ENCODE measurements around the gene GALNTL6.

DNA sequence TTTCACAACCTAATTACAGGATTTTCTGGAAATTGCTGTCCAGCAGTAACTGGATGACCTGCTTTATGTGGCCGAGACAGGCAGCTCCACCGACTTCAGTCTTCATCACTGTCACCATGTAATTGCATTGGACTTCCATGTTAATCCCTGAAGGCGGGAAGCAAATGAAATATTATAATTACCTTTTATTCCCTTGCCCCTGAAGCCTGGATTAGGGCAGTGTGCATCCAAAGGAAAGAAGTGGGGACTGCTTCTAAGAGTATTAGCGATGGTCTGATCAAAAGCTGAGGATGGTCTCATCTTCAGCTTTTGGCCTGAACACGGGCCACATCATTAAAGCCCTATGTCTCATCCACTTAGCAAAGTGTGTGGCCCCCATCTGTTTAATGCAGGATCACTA is 1043.8 kb downstream of the GALNTL6 start:
- TF ChIP-seq, protein P1, sequence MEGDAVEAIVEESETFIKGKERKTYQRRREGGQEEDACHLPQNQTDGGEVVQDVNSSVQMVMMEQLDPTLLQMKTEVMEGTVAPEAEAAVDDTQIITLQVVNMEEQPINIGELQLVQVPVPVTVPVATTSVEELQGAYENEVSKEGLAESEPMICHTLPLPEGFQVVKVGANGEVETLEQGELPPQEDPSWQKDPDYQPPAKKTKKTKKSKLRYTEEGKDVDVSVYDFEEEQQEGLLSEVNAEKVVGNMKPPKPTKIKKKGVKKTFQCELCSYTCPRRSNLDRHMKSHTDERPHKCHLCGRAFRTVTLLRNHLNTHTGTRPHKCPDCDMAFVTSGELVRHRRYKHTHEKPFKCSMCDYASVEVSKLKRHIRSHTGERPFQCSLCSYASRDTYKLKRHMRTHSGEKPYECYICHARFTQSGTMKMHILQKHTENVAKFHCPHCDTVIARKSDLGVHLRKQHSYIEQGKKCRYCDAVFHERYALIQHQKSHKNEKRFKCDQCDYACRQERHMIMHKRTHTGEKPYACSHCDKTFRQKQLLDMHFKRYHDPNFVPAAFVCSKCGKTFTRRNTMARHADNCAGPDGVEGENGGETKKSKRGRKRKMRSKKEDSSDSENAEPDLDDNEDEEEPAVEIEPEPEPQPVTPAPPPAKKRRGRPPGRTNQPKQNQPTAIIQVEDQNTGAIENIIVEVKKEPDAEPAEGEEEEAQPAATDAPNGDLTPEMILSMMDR (IDR thresholded peaks at IDR 0.05 in 2 of 3, conservative IDR thresholded peaks at IDR 0.05 in 1 of 3; ENCODE audit: borderline replicate concordance in 1 of 3, insufficient read depth in 1 of 3, low read depth in 2 of 3, low read length in 2 of 3) = no peak
- TF ChIP-seq EZH2 (IDR thresholded peaks at IDR 0.05) = no peak
- TF ChIP-seq, protein P2, sequence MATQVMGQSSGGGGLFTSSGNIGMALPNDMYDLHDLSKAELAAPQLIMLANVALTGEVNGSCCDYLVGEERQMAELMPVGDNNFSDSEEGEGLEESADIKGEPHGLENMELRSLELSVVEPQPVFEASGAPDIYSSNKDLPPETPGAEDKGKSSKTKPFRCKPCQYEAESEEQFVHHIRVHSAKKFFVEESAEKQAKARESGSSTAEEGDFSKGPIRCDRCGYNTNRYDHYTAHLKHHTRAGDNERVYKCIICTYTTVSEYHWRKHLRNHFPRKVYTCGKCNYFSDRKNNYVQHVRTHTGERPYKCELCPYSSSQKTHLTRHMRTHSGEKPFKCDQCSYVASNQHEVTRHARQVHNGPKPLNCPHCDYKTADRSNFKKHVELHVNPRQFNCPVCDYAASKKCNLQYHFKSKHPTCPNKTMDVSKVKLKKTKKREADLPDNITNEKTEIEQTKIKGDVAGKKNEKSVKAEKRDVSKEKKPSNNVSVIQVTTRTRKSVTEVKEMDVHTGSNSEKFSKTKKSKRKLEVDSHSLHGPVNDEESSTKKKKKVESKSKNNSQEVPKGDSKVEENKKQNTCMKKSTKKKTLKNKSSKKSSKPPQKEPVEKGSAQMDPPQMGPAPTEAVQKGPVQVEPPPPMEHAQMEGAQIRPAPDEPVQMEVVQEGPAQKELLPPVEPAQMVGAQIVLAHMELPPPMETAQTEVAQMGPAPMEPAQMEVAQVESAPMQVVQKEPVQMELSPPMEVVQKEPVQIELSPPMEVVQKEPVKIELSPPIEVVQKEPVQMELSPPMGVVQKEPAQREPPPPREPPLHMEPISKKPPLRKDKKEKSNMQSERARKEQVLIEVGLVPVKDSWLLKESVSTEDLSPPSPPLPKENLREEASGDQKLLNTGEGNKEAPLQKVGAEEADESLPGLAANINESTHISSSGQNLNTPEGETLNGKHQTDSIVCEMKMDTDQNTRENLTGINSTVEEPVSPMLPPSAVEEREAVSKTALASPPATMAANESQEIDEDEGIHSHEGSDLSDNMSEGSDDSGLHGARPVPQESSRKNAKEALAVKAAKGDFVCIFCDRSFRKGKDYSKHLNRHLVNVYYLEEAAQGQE (IDR thresholded peaks at IDR 0.05; ENCODE audit: low read depth) = no peak
- TF ChIP-seq SIN3A (IDR thresholded peaks at IDR 0.05; ENCODE audit: low read depth) = no peak
- TF ChIP-seq ZFX (IDR thresholded peaks at IDR 0.05) = no peak
- TF ChIP-seq, protein P3, sequence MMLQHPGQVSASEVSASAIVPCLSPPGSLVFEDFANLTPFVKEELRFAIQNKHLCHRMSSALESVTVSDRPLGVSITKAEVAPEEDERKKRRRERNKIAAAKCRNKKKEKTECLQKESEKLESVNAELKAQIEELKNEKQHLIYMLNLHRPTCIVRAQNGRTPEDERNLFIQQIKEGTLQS (IDR thresholded peaks at IDR 0.05) = no peak
- no peak for TF ChIP-seq FOSL1 (IDR thresholded peaks at IDR 0.05; ENCODE audit: low read depth)
- TF ChIP-seq POLR2A (IDR thresholded peaks at IDR 0.05; ENCODE audit: borderline replicate concordance, extremely low read depth, insufficient read depth, insufficient read length) = no peak
- TF ChIP-seq CEBPB (IDR thresholded peaks at IDR 0.05; ENCODE audit: low read depth) = no peak
